COLO668 (cell line): ENCODE data around the gene CIRBP.

Experiments used
- DNase-seq: peaks from one replicate; lab custom pipeline; 2025; ENCODE audit not compliant: unreplicated experiment; lab: John Stamatoyannopoulos, UW

Gene CIRBP

DNA sequence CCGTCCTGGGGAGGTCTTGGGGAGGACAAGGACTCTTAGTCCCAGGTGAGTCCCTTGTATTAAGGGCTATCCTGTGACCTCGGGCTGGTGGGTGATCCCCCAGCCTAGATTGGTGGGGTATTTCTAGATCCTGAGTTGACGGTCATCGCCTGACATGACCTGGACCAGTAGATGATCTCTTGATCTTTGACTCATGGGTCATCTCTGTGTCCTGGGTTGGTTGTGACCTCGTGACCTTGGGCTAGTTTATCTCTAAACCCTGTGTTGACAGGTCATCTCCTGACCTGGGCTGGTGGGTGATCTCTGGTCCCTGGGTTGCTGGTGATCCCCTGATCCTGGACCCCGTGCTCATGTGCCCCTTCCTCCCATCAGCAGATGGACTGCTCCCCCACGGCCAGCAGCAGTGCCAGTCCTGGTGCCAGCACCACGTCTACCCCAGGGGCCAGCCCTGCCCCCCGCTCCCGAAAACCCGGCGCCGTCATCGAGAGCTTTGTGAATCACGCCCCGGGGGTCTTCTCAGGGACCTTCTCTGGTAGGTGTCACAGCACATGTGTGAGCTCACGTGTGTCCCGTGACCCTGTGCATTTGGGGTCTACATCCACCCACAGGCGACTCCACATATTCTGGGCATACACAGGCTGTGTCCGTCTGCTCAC is 14.5 kb upstream of the CIRBP start:
- no peak for DNase-seq

DNA sequence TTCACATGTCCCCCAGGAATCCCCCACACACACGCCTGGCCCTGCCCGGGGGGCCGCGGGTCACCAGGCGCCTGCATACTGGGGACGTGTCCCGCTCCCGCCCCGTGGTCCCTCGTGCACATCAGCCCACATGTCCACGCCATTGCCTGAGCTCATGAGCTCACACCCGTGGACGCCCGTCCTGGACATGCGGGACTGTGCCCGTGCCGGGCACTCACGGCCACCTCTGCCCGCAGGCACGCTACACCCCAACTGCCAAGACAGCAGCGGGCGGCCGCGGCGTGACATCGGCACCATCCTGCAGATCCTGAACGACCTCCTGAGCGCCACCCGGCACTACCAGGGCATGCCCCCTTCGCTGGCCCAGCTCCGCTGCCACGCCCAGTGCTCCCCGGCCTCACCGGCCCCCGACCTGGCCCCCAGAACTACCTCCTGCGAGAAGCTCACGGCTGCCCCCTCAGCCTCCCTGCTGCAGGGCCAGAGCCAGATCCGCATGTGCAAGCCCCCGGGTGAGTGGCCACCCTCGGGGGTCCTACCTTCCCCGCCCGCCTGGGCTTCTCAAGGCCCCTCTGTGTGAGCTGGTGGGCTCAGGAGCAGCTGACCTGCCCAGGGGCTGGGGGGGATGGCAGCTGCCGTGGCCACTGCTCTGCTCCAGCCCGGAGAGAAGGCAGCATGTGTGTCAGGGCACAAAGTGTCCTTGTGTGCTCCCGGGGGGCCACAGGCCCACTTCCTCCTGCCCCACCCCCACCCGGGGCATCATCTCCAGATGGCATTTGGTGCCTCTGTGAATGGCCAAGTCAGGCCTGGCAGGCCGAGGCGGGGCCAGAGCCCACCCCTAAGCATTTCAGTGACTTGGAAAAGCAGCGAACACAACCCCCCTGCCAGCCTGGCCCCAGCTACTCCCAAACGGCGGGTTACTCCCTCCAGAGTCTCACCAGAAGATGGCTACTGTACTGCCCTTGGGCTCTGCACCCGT is 13.7 kb upstream of the CIRBP start:
- no peak for DNase-seq

DNA sequence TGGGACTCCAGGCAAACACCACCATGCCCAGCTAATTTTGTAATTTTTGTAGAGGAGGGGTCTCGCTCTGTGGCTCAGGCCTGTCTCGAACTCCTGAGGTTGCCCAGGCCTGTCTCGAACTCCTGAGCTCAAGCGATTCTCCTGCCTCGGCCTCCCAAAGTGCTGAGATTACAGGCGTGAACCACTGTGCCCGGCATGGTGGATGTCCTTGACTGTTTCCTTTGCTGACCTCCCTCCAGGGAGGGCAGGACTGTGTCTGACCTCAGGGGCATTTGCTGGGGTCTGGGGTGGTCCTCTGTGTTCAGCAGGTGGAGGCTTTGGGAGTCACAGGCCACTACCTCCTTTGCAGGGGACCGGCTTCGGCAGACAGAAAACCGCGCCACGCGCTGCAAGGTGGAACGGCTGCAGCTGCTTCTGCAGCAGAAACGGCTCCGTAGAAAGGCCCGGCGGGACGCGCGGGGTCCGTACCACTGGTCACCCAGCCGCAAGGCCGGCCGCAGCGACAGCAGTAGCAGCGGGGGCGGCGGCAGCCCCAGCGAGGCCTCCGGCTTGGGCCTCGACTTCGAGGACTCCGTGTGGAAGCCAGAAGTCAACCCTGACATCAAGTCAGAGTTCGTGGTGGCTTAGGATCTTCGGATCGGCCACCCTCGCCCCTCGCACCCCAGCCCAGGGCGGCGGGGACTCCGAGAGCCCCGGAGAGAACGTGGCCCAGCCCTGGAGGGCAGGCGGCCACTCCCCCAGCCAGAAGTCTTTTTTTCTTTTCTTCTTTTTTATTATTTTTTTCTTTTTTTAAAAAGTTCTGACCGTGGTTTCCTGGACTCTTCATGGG is 12.3 kb upstream of the CIRBP start:
- no peak for DNase-seq

DNA sequence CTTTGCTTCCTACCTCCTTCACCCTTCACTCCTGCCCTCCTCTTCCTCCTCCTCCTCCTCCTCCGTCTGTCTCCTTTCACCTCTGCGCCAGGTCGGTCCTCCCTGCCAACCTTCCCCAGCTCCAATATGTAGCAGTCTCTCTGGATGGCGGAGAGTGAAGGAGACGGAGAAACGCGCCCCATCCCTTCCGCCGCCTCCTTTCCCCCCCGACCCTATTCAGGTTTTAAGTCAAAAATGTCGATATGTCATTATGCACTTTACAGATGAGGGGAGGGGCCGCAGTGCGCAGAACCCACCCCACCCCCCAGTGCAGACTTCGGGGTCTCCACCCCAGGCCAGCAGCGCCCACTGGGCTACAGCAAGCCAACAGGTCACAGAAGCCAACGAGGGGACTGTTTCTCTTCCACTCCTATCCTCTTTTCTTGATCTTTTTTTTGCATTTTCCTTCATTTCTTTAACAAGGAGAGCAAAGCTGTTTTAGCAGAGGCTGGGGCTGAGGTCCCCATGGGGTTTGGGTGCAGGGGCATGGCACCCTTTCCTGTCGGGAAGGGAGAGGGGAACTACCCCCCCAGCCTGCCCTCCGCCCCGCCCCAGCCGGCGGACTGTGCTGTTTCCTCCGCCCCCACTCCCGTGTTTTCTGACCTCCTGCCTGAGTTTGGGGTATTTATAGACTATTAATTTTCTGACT is 11.5 kb upstream of the CIRBP start:
- no peak for DNase-seq

DNA sequence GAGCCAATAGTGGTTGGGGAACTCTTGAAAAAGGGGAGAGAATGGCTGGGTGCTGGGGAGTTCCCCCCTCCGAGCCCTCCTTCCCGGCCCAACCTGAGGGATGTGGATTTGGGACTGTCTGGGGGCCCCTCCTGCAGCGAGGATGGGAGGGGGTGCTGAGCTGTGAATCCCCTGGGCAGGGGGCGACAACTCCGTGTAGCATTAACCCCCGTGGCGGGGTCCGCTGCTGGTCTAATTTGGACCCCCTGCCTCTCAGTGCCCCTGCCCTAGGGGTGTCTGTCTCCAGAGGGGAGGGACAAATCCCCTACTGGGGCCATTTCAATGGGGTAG is 11.0 kb upstream of the CIRBP start:
- DNase-seq = no peak

DNA sequence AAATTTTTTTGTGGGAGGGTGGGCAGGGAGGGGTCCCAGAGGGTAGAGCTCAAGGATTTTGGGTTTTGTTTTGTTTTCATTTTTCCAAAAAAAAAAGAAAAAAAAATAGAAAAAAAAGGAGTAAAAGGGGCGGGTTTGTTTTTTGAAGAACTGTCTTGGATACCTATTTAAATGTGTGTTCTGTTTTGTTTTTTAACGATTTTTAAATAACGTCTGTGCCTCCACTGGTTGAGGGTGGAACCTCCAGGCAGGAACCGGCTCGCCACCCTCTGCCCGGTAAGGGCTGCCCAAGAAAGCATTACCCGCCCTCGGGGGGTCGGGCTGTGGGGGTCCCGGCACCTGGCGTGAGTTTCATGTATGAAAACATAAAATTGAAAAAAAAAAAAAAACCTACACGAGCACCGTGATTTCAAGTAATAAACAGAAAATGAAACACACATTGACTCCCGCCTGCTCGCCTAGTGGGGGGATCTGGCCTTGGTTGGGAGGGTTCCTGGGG is 10.4 kb upstream of the CIRBP start:
- DNase-seq = no peak

DNA sequence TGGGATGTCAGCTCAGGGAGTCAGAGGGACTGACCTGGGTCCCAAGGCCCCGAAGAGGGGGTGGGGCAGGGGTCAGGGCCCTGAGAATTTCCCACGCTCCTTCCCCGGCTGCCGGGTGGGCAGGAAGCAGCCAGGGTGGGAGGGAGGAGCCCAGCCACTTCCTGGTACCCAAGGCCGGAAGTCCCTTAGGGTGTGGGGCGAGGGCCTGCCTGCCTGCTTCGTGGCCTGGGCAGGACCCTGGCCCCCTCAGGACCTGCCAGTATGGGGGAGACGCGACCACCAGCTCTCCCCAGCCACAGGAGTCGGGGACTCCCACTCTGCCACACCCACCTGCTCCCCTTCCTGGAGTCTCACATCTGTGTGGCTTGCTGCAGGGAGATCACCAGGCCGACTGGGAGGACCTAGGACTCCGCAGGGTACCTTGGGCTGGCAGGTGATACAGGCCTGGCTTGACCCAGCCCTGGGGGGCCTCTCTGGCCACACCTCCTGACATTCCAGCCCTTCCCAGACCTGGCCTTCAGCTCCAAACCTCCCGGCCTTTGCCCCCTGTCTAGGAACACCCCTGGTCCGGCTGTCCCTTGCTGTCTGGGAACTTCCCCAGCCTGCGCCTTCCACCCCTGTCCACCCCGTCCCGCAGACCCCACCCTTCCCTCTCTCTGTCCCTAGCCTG is 9.8 kb upstream of the CIRBP start:
- peak; percentile 72 for DNase-seq

DNA sequence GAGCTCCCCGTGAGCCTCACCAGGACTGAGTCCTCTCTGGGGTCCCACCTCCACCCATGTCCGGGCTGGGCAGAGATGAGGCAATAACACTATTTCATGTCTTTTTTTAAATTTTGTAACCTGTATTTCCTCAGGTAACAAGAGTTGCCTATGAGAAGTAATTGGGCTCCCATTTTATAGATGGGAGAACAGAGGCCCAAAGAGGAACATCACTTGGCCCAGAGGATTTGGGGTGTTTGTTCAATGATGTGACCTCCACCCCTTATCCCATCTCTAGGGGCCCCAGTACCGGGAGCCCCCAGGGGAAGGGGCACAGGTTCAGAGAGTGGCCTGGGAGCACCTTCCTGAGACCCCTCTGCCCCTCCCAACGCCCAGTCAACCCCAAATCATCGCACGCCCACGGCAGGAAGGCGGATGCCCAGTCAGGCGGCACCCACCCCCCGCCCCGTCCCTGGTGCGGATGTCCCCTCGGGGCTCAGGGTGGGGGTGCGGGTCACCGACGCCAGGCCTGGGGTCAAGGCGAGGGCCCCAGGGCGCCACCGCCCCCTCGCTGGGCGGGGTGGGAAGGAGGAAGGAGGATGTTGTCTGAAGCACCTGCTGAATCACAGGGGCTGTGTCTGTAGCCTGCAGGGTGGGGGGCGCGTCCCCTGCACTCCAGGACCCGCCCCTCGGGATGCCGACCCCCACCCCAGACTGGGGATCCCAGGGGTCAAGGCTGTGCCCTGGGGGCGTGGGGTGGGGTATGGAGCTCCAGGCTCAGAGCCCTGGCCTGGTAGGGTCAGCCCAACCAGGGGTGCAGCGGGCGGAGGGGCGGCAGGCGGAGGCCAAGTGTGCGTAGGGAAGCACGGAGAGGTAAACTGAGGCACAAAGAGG is 9.0 kb upstream of the CIRBP start:
- peak; percentile 27 for DNase-seq

DNA sequence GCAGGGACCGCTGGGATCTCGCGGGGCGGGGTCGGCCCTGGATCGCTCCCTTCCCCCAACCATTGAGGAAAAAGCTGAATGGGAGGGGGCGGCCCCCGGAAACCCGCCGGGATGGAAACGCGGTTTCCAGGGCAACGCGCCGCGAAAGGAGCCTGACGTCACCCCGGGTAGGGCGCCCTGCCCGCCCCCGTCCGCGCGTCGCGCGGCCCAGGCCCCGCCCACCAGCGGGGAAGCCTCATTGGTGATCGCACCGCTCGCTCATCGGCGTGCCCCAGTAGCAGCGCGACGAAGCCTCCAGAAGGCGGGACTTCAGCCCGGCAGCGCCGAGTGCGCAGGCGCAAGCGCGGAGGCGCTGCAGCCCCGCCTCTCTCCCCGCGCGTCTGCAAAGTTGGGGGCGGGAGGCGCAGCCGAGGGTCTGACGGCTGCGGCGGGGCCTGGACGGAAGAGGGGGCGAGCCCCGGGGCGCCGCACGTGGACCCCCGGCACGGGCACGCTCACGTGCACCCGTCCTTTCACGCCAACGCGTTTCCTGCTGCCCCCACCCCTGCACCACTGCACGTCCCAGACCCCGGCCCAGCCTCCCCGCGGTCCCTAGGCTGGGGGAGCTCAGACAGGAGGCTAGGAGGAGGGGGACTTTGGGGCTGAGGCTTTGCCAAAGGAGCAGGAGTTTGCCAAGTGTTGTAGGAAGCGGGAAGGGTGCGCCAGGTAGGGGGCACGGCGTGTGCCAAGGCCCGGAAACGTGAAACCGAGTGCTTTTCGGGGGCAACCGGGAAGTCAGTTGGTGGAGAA is 8.2 kb upstream of the CIRBP start:
- DNase-seq = peak; percentile 98

DNA sequence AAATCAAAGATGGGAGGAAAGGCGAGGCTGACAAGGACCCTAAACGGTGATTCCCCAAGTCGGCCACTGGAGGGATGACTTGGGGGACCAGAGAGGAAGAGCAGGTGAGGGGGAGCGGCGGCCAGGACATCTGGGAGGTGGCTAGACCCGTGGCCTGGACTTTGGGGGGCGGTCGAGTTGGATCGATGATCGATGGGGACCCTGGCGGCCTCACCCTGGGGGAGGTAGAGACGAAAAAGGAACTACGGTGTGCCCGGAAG is 7.7 kb upstream of the CIRBP start:
- DNase-seq = peak; percentile 45

DNA sequence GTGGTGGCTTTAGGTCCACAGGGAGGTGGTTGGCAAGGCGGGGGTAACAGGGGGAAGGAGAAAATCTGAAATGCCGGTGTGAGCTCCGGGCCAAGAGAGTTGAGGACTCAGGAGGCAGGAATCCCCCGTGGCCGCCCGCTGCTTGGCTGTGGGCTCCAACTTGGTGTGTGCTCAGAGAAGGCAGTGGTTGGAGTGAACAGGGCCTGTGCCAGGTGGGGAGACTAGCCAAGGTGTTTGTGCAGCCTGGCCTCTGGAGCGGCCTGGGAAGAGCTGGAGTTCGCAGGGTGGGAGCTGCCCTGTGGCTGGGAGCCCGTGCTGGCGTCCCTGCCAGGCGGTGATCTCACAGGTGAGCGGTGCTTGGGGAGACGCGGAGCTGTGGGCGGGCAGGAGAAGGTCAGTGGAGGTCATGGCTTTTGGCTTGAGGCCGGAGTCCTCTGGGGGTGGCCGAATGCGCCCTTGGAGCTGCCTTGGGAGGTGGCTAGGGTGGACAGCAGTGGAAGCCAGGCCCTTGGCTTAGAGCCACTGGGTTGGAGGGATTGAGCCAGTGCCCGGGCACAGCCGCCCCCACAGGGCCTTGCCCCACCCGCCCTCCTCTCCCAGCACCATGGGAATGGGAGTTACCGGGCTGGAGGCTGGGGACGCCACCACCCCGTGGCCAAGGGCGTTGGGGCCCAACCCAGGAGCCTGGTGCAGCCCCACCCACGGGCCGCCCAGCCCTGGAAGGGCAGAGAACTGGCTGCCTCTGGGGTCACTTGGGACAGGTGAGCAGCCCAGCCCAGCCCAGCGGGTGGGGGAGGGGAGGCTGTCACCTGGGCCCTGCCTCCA is 7.1 kb upstream of the CIRBP start:
- DNase-seq = peak; percentile 67

DNA sequence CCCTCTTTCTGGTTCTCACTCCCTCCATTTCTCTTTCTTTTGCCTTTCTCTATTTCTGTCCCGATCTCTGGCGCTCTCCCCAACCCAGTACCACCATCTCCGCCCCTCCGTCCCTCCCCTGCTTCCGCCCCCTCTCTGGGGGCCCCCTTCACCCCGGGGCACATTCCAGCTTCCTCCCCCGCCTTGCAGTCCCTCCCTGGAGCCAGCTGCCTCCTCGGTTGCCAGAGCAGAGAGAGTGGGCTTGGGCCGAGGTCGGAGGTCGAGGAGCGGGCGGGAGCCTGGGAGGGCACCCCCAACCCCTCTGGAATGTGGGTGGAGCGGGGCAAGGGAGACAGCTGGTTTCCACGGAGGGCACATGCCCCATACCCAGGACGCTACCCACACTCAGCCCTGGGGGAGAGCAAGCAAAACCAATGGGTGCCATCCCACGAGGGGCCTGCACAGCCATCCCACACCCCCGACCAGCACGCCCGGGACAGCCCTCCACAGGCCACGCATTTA is 6.5 kb upstream of the CIRBP start:
- DNase-seq = no peak

DNA sequence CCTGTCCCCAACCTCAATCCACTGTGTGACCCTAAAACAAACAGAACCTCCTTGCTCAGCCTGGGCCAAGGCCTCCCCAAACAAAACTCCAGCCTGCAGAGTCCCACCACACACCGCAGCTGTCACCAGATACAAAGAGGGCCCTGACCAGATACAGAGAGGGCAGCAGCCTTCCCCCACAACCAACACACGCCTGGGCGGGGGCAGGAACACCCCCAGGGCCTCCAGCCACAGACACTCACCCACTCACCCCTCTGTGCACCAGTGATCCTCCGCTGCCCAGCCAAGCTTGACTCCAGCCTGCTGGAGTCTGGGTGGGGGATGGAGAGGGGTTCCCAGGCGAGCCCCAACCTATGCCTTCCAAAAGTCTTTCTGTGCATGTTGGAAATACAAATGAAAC is 5.9 kb upstream of the CIRBP start:
- DNase-seq = peak; percentile 9

DNA sequence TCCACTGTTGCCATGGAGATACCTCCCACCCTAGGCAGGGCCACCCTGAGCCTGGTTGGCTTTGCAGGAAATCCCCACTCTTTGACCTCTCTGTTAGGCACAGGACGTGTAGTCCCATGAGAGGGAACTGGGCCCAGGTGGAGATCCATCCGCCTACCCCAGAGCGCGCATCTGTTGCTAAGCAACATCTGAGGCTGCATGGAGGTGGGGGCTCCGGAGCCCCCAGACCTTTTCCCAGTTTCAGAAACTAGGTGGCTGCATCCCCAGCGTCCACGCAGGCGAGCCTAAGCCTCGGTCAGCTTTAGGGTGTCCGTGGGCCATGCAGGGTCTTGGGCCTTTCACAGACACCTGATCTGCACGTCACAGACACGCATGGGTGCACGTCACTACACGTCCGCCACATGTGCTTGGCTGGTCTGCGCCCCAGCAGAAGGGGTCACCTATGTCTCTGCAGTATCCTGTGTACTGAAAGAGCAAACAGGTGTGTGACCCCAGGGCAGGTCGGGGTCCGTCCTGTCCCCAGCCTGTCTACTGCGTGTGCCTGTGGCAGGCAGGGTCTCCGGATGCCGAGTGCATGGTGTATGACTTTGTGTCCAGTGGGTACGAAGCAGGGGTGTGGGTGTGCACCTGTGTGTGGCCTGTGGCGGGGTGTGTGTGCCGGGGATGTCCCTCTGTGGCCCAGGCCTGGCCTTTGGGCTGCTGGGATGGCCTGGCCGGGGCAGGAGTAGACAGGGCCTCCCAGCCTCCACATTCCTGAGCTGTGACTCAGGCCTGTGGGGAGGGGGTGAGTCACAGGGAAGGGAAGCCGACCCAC is 4.1 kb upstream of the CIRBP start:
- DNase-seq = peak; percentile 37

DNA sequence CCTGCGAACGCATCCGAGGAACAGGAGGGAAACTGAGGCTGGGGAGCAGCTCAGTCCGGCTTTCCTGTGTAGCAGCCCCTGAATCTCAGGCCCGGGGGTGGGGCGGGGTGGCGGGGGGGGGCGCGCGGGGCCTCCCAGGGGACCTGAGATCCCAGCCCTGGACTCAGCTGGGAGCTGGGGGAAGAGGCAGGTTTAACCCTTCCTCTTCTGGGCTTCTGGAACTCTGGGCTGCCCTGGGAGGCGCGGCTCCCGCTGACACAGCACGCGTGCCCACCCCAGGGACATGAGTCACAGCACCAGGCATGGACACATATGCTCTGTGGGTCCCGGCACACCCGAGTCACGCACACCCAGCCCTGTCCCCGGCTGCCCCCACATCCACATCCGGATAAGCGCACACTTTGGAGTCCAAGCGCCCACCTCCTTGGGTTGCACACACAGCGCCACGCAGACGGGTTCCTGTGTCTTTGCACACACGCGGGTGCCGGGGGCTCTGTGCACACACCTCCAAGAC is 3.5 kb upstream of the CIRBP start:
- DNase-seq = peak; percentile 31

DNA sequence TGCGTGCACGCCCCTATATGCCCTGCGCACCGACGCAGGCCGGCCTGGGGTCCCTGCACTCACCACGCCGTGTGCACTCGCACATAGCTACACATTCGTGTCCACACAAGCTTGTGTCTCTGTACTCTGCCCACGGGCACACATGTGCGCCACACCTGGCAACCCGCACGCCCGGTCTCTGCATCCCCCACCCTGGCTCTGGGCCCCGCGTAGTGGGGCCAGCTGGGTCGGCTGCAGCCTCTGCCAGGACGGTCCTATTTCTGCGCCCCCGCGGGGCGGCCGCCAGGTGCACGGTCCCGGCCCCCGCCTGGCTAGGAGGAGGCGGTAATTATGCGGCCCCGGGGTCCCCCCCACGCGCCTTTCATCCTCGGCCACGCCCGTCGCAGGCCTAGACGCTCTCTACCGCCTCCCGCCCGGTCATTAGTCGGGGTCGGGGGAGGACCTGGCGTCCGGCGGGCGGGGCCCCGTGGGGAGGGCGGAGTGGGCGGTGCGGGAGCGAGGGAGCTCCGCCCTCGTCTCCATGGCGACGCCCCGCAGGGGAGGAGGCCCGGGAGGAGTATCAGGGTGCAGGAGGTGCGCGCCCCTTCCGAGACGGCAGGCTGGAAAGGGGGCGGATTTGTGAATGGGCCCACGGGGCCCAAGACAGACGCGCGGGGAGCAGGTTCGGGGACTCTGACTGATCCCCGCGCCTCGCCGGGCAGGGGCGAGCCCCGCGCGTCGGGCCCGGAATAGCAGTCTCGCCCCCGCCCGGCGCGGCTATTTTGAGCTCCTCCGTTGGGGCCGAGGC is 2.8 kb upstream of the CIRBP start:
- peak; percentile 87 for DNase-seq
